HG03378 (cell line): ENCODE data around the gene BPIFB3.

ENCODE experiments used
- ATAC-seq: cut with Tn5 transposase; IDR thresholded peaks from one replicate; pipeline ENCODE4 v1.9.1; 2021; ENCODE audit warnings: mild to moderate bottlenecking, moderate library complexity; ENCODE audit not compliant: unreplicated experiment

Gene BPIFB3

DNA sequence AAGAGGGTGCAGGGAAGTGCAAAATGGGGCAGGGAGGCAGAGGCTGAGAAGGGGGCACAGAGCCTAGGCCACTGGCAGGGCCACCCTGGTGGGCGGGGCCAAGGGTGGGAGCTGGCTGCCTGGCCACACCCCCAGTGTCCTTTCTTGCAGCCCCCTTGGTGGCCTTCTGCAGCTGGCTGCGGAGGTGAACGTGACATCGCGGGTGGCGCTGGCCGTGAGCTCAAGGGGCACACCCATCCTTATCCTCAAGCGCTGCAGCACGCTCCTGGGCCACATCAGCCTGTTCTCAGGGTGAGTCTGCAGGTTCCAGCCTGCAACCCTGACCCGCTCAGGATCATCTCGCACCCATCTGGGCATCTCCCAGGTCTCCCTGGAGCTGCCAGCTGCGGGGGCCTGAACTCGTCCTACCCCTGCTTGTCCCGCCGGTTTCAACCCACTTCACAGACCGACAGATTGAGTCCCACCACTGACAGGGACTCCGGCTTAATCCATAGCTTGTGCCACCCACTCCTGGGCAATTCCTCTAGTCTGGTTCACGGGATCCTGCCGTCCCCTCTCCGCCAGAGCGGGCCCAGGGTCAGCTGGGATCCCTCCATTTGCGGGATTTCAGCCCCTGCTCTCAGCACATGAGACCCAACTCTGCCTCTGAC is 6.2 kb downstream of the BPIFB3 start:
- ATAC-seq, result no peak

DNA sequence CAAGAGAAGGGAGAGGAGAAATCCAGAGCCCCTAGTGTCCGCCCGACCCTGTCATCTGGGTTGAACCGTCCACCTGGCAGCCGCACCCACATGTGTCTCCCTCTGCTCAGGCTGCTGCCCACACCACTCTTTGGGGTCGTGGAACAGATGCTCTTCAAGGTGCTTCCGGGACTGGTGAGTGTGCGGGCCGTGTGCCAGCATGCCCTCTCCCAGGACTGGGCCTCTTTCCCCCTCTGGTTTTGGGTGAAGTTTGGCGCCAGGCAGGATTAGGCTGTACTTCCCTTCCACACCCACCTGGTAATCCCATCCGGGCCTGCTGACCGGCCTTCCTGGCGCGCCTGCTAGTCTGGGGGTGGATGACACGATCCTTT is 7.9 kb downstream of the BPIFB3 start:
- no peak for ATAC-seq

DNA sequence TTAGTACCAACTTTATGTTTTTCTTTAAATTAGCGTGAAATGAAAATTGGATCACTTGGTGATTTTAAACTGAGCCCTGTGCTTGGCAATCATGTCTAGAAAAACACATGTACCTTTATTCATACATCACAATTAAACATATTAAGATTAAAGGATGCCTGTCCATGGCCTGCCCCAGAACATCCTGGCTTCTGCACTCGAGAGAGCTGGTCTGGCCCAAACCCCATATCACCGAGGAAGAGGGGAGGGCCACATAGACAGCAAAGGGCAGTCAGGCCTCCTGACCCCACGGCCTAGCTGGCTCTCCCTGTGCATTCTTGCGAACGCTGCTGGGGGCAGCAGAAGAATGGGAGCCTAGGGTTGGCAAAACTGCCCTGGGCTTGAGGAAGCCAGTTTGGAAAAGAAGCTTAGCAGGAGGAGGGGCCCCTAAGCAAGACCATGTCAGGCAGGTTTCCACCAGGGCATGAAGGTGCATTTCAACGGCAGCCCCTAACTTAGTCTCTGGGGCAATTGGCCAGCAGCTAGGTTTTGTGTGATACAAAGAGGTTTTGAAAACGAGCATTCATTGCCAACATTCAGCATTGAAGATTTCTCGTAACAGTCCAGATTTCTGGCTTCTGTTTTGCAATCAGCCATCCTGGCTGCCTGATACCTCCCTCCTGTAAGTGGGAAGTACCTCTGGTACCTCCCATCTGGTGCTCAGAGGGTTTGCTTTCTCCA is 8.6 kb downstream of the BPIFB3 start:
- ATAC-seq, result no peak

DNA sequence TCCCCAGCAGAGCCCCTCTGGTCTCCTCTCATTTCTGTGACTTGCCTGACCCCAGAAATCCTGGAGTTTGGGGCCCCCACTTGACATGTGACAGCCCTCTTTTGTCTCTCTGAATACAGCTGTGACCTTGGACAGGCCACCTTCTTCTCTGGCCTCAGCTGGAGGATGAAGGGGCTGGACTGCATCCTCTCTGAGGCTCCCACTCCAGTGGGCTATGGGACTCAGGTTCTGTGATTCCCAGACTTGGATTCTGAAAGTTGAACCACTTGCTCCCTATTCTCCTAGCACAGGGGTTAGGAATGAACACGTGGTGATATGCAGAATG is 9.1 kb downstream of the BPIFB3 start:
- ATAC-seq, result no peak

DNA sequence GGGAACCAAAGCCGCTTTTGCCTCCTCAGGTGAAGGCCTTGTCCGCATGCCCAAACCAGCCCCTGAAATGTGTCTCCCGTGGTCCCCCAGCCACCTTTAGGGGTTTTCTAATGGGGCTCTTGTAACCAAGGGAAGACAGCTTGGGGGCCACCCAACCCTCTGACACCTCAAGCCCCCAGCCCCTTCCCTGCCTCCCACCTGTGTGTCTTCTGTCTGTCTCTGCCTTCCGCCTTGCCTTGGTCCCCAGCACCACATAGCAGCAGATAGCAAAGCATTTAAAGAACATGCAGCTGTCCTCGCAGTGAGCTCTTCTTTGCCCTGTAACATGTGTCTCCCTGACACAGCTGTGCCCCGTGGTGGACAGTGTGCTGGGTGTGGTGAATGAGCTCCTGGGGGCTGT is 9.6 kb downstream of the BPIFB3 start:
- ATAC-seq, result no peak

DNA sequence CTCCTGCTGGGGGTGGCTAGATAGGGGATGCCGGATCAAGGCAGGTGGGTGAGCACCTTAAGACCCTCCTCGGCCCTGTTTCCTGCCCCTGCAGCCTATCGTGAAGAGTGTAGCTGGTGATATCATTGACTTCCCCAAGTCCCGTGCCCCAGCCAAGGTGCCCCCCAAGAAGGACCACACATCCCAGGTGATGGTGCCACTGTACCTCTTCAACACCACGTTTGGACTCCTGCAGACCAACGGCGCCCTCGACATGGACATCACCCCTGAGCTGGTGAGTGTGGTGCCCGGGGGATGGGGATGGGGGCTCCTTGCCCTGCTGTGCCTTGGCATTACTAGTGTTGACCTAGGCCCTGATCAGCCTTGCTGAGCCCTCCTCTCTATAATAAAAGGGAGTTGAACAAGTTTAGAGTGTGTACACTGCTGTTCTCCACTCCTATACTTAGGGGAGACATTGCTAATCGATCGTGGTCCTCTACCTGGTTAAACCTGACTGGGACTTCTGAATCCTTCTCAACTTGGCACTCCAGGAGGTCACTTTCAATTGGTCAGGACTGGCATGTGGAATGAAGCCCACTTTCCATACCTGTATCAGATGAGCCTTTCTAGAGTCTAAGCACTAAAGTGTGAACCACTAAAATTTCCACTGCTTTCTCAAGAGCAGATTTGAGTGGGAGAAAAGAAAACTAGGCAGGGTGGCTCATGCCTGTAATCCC is 11.0 kb downstream of the BPIFB3 start:
- no peak for ATAC-seq

DNA sequence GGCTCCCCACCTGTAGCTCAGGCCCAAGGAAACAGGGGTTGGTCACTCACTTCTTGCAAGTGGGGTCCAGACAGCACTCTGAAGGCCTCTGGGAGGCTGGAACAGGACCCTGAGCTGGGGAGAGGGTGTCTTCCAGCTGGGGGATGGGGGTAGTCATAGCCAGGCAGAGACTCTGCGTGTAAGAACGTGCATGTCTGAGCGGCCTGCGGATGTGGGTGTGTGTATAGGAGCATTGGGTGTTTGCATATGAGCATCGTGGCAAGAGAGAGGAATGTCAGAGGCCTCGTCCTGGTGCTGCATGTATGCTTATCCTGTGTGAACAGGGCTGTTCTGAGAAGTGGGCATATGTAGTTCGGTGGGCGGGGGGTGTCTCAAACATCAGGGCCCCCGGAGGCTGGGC is 12.1 kb downstream of the BPIFB3 start:
- ATAC-seq, result no peak

DNA sequence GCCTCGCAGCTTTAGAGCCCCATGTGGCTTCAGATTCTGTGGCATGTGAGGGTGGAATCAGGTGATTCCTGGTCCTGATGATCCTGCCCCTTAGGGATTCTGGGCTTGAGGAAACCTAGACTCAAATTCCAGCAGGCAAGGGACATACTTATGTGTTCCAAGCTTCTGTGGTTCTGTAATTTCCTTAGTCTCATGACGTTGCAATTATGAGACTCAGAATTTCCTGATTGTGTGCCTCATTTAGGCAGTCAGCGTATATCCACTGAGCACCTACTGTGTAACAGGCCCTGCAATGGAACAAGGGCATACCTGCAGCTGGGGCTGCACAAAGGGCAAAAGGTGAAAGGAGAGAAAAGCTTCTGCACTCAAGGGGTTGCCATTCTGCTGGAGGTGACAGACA is 14.1 kb downstream of the BPIFB3 start:
- no peak for ATAC-seq

DNA sequence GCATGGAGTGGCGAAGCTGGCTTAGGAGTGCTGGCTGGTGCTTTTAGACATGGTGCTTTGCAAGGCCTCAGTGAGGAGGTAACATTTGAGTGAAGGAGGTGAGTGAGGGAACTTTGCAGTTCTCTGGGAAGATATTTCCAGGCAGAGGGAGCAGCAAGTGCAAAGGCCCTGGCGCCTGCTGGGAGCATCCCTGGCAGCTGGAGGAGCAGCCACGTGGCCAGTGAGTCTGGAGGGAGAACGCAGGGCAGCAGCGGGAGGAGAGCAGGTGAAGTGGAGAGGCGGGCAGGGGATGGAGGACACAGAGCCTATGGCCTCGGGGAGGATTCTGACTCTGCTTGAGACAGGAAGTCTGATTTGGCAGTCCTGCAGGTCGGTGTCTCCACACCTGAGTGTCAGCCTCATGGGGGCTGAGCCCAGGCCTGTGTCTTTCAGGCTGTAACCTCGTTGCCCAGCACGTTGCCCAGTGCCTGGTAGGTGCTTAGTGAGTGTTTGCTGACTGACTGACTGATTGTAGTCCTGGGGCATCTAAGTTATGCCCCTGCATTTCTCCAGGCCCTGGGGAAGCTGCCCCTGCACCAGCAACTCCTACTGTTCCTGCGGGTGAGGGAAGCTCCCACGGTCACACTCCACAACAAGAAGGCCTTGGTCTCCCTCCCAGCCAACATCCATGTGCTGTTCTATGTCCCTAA is 14.7 kb downstream of the BPIFB3 start:
- no peak for ATAC-seq

DNA sequence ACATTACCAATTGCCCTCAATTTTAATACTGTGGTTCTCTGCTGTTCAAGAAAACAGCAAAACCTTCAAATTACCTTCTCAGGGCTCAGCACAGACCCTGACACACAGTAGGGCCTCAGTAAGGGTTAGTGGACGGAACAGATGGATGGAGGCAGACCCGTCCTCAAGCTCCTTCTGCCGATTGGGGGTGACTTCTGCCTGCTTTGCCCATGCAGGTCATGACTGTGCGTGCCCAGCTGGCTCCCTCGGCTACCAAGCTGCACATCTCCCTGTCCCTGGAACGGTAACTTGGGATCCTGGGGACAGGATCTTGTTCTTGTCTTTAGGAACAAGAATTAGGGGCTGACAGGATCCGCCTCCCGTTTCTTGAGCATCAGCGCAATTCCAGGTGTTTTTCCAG is 16.0 kb downstream of the BPIFB3 start:
- no peak for ATAC-seq

DNA sequence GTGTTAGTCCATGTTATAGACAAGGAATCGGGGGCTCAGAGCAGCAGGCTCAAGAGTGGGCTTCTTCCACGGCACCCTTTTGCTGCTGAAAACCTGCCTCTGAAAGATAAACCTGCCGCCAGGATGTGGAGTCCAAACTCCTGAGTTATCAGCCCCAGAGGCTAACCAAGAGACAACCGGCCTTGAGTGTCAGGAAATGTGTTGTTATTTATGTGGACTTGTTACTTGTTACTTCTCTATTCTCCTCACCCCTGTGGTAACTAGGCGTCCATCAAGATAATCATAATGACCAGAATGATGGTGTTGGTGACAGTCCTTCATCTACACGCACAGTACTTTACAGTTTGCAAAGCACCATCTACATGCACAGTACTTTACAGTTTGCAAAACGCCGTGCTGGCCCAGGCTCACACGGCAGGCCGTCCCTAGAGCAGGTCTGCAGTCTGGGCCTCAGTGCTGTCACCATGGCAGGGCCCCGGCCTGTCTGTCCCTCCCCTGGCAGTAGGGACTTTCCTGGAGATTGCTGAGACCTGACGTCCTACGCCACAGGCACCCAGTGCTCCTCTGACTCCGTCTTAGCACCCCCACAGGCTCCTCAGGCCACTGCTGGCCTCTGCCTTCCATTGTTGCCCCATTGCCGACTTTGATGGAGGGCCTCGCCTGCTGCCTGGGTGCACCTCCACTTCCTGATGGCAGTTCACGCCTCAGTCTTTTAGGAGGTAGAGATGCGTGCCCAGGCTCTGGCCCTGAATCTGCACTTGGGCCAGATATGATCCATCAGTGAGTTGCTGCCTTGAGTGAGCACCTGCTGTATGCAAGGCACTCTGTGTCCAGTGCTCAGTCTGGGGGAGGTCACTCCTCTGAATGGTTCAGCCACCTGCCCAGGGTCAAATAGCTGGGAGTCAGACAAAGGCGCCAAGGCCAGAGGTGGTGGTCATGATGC is 16.7 kb downstream of the BPIFB3 start:
- no peak for ATAC-seq

DNA sequence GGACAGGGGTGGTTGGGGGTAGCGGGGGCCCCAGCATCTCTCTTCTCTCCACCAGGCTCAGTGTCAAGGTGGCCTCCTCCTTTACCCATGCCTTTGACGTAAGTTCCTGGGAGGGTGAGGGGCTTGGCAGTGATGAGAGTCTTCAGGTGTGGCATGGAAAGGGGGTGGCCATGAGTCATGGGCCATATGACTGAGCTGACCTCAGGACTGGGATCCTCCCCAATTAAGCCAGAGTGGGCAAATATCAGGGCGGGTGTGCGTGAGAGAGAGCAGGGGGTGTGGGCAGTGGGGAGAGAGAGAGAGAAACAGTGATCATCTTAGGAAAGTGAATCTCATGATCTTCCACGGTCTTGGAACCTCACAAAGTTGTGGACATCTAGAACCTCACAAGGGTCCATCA is 17.5 kb downstream of the BPIFB3 start:
- no peak for ATAC-seq

DNA sequence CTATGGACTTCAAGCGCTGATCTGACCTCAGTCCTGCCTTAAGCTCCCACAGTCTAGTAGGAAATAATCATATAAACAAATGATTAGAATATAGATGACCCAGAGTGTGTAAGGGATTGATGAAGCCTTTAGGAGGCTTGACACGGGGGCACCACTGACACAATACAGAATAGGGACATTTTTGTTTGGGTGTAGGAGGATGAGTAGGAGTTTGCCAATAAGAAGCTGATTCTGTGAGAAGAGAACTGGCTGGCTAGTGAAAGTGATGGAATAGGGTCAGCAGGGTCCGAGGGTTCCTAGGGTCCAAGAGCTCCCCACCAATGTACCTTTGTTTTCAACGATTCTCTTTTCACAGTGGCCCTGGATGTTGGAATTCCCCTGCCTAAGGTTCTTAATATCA is 18.7 kb downstream of the BPIFB3 start:
- ATAC-seq, result no peak

DNA sequence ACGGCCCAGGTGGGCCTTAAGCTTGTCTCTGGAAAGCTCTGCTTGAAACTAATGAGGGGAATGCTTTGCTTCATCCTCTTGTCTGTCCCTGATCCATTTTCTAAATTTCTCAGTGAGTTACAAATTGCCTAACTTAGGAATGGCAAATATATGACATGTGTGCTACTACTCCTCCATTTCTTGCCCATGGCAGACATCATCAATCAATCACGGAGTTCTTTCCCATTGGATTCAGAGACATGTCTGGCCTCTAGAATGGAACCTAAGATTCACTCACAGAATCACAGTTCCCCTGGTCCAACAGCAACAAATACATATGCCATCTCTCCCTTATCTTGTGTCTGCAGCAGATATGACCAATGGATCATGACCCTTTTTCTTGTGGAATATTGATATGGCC is 19.1 kb downstream of the BPIFB3 start:
- ATAC-seq, result no peak

DNA sequence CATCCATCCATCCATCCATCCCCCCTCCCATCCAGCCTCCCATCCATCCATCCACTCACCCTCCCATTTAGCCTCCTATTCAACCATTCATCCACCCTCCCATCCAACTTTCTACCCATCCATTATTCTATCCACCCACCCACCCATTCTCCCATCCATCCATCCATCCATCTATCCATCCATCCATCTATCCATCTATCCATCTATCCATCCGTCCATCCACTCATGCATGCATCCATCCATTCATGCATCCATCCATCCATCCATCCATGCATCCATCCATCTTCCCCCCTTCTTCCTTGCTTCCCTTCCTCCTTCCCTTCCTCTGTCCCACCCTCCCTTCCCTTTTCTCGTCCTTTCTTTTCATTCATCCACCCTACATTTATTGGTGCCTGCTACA is 21.0 kb downstream of the BPIFB3 start:
- ATAC-seq, result no peak

DNA sequence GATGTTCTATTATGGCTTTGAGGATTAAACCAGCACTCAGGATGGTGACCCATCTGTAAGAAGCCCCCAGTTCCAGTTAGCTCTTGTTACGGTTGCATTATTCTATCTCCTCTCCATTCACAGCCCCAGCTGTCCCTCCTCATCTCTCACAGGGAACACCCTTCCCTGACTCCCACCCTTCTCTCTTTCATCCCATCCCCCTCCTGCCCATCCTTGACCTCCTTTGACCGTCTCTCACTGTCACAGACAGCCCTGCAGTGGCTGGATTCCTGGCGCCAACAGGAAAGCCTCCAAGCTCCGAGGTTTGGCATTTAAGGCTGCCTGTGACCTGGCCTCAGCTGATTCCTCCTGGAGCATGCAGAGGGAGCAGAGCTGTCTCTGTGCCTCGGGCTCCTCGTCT is 21.6 kb downstream of the BPIFB3 start:
- no peak for ATAC-seq

DNA sequence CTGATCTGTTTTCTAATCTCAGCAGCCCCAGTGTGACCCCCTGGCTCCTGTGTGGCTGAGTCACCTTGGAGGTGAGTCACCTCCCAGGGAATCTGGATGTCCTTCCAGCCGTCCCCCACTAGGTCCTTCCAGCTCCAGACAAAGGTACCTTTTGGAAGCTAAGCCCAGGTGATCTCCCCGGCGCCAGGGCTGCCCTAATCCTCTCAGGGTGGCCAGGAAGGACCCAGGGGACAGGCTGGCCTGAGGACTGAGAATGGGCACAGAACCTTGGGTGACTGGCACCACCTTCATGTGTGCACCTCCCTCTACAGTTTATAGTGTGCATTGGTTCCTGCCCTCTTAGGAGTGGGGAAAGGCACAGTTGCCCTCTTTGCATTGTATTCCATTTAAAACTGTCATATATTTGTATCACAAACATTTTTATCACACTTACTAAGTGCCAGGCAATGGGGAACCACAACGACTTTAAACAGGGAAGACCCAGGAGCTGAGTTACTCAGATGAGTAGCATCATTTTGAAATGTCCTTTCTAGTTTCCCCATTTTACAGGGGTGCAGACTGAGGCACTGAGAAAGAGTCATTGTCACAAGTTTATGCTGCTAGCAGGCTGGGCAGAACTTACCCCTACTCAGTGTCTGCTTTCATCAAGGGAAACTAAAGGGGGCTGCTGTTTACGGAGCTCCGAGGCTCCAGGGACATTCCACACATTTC is 23.1 kb downstream of the BPIFB3 start:
- no peak for ATAC-seq

DNA sequence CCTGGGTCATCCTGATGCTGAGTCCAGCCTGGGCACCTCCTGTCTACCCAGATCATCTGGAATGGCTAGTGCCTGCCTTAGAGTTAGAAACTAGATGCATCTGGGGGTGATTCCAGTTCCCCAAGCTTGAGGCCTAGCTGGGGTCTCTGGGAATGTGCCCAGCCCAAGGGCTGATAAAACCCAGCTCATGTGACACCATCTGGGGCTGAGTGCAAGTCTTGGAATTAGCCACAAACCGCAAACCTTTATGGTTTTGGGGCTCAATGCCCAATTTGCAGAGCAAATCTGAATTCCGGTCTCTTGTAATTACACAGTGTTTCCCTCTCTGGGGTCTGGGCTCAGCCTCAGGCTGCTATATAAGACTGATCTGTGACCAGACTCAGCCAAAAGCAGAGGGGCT is 25.6 kb downstream of the BPIFB3 start, which contains the start of gene BPIFB4:
BPIFB4 (plus strand) TSS at position 385 of the 400 bp plus-strand sequence. CDS start 1,884 bp downstream, outside the sequence.
- no peak for ATAC-seq

DNA sequence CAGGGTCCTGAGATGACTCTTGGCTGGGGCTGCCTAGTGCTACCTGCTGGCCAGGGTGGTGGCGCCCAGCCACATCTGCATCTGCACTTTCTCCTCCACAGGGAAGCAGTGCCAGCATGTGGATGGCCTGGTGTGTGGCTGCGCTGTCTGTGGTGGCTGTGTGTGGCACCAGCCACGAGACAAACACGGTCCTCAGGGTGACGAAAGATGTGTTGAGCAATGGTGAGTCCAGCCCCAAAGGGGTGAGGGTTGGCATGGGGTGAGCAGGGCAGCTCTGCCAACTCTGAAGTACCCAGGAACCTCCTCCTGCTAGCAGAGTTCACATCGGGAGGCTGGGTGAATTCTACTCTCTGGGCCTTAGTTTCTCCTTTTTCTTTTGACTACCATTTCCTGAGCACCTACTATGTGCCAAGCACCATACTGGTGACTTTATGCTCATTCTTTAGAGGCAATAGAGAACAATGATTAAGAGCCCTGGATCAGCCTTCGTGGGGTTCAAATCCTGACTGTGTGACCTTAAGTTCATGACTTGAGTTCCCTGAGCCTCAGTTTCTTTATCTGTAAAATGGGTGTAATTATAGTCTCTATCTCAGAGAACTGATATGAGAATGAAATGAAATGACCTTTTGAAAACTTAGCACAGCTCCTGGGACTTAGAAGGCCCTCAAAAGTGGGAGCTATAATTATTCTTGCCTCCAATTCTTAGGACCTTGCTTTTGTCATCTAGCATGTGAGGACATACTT is 27.9 kb downstream of the BPIFB3 start:
- ATAC-seq, result no peak
